Peyer's patch (tissue), 4 donors: ENCODE measurements around the gene KIAA0040.

Source experiments
- POLR2A ChIP-seq, 2 donors: fragments of 450-650 bp; IDR thresholded peaks; one replicate each; pipeline ENCODE4 v1.5.1; 2017; ENCODE audit warnings: antibody characterized with exemption in 2 of 2, mild to moderate bottlenecking in 2 of 2, moderate library complexity in 2 of 2
- TF ChIP-seq, protein P1 (sequence below), 6 experiments: fragments of 450-650 bp in 4 of 6; fragments of 200-600 bp in 2 of 6; sonication (generic) in 1 of 6; IDR thresholded peaks; one replicate each; pipeline ENCODE4 v1.5.1; 2017 to 2019; ENCODE audit warnings: antibody characterized with exemption in 6 of 6, mild to moderate bottlenecking in 3 of 6, moderate library complexity in 1 of 6

DNA sequence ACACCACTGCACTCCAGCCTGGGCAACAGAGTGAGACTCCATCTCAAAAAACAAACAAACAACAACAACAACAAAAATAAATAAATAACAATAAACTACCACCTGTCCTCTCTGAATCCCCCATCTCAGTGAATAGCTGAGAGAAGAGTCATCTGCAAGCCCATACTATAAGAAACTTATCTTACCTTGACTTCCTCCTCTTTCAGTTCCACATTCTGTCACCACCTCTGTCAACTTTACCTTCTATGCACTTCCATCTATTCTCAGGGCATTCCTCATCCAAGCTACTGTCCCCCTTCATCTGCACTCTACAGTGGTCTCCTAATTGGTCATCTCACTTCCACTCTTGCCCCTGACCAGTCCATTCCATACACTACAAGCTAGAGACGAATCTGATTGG, 58.1 kb downstream of the KIAA0040 start:
- TF ChIP-seq, protein P1, sequence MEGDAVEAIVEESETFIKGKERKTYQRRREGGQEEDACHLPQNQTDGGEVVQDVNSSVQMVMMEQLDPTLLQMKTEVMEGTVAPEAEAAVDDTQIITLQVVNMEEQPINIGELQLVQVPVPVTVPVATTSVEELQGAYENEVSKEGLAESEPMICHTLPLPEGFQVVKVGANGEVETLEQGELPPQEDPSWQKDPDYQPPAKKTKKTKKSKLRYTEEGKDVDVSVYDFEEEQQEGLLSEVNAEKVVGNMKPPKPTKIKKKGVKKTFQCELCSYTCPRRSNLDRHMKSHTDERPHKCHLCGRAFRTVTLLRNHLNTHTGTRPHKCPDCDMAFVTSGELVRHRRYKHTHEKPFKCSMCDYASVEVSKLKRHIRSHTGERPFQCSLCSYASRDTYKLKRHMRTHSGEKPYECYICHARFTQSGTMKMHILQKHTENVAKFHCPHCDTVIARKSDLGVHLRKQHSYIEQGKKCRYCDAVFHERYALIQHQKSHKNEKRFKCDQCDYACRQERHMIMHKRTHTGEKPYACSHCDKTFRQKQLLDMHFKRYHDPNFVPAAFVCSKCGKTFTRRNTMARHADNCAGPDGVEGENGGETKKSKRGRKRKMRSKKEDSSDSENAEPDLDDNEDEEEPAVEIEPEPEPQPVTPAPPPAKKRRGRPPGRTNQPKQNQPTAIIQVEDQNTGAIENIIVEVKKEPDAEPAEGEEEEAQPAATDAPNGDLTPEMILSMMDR (IDR thresholded peaks at IDR 0.05) = no peak
- no peak for TF ChIP-seq POLR2A (IDR thresholded peaks at IDR 0.05)
